Measurements from ENCODE around the gene RAB3A.

- TF ChIP-seq, protein P1, sequence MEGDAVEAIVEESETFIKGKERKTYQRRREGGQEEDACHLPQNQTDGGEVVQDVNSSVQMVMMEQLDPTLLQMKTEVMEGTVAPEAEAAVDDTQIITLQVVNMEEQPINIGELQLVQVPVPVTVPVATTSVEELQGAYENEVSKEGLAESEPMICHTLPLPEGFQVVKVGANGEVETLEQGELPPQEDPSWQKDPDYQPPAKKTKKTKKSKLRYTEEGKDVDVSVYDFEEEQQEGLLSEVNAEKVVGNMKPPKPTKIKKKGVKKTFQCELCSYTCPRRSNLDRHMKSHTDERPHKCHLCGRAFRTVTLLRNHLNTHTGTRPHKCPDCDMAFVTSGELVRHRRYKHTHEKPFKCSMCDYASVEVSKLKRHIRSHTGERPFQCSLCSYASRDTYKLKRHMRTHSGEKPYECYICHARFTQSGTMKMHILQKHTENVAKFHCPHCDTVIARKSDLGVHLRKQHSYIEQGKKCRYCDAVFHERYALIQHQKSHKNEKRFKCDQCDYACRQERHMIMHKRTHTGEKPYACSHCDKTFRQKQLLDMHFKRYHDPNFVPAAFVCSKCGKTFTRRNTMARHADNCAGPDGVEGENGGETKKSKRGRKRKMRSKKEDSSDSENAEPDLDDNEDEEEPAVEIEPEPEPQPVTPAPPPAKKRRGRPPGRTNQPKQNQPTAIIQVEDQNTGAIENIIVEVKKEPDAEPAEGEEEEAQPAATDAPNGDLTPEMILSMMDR (IDR thresholded peaks at IDR 0.05): no peak
- TF ChIP-seq POLR2A (IDR thresholded peaks at IDR 0.05): no peak
Measured at GRCh38 chr19:18156841-18157464, 46.9 kb downstream of the RAB3A start.
